Neural cell (in vitro differentiated cells): Measurements from ENCODE around the gene ECT2L. TPM values are rescaled to one million over a fixed set of nuclear protein-coding genes. Genes with fewer than 3 reads are reported as not detected.

ENCODE experiments used
- H2AFZ ChIP-seq: fragments of 200-600, 300-800 bp; sonication (generic), shearing (Covaris generic); 2 replicates; pipeline ENCODE4 v1.6.0; 2014; ENCODE audit warnings: low read depth, mild to moderate bottlenecking, antibody characterized with exemption, low read length, moderate library complexity
- H3F3A ChIP-seq: fragments of 200-600 bp; shearing (Covaris generic); 2 replicates; pipeline ENCODE4 v1.6.1; 2016; ENCODE audit warnings: mild to moderate bottlenecking, moderate library complexity, mixed read lengths, antibody characterized with exemption, low read length; ENCODE audit not compliant: insufficient read depth, poor library complexity, severe bottlenecking
- H3K27ac ChIP-seq: fragments of 200-600, 300-800 bp; sonication (generic), shearing (Covaris generic); 2 replicates; pipeline ENCODE4 v1.5.1; 2014; ENCODE audit warnings: mild to moderate bottlenecking, low read length, moderate library complexity
- H3K27me3 ChIP-seq: fragments of 300-800, 200-600 bp; sonication (generic), shearing (Covaris generic); 2 replicates; pipeline ENCODE4 v1.6.0; 2014; ENCODE audit warnings: mild to moderate bottlenecking, low read depth, low read length, moderate library complexity; ENCODE audit not compliant: insufficient read depth
- H3K36me3 ChIP-seq: fragments of 300-800, 200-600 bp; sonication (generic), shearing (Covaris generic); 2 replicates; pipeline ENCODE4 v1.5.1; 2014; ENCODE audit warnings: mild to moderate bottlenecking, antibody characterized with exemption, low read length, moderate library complexity; ENCODE audit not compliant: insufficient read depth
- H3K4me2 ChIP-seq: fragments of 300-800, 200-600 bp; sonication (generic), shearing (Covaris generic); 2 replicates; pipeline ENCODE4 v1.6.0; 2014; ENCODE audit warnings: mild to moderate bottlenecking, low read length
- H3K4me3 ChIP-seq: fragments of 300-800, 200-600 bp; sonication (generic), shearing (Covaris generic); 2 replicates; pipeline ENCODE4 v1.5.1; 2014; ENCODE audit warnings: mild to moderate bottlenecking, low read length, moderate library complexity
- H3K79me2 ChIP-seq: fragments of 200-600 bp; shearing (Covaris generic); replicated peaks from 2 replicates; pipeline ENCODE4 v1.6.0; 2014; ENCODE audit warnings: mild to moderate bottlenecking, low read length, moderate library complexity; ENCODE audit not compliant: insufficient read depth
- H3K9ac ChIP-seq: fragments of 300-800, 200-600 bp; sonication (generic), shearing (Covaris generic); 2 replicates; pipeline ENCODE4 v1.6.1; 2016; ENCODE audit warnings: mild to moderate bottlenecking, low read length, mixed read lengths
- H3K9me2 ChIP-seq: fragments of 200-600 bp; shearing (Covaris generic); 2 replicates; pipeline ENCODE4 v1.6.1; 2016; ENCODE audit warnings: mild to moderate bottlenecking, low read length, mixed read lengths; ENCODE audit not compliant: insufficient read depth
- H3K9me3 ChIP-seq: fragments of 200-600, 300-800 bp; sonication (generic), shearing (Covaris generic); 2 replicates; pipeline ENCODE4 v1.6.1; 2016; ENCODE audit warnings: mild to moderate bottlenecking, mixed run types, low read length, moderate library complexity, mixed read lengths
- H4K20me1 ChIP-seq: fragments of 200-600 bp; shearing (Covaris generic); 2 replicates; pipeline ENCODE4 v1.6.1; 2016; ENCODE audit warnings: mild to moderate bottlenecking, mixed run types; ENCODE audit not compliant: insufficient read depth
- EP300 ChIP-seq: fragments of 450-650 bp; conservative IDR thresholded peaks from 2 replicates; pipeline ENCODE4 v1.6.1; 2014; ENCODE audit warnings: antibody characterized with exemption, mild to moderate bottlenecking, moderate library complexity; ENCODE audit not compliant: poor library complexity, severe bottlenecking
- EZH2 ChIP-seq: fragments of 200-600, 300-800 bp; shearing (Covaris generic), sonication (generic); IDR thresholded peaks from 2 replicates; pipeline ENCODE4 v1.6.1; 2014; ENCODE audit warnings: antibody characterized with exemption, low read length, borderline replicate concordance, mild to moderate bottlenecking; ENCODE audit not compliant: insufficient read depth, poor library complexity, severe bottlenecking
- MXI1 ChIP-seq: fragments of 450-650 bp; conservative IDR thresholded peaks from 2 replicates; pipeline ENCODE4 v1.6.1; 2014; ENCODE audit warnings: antibody characterized with exemption, mild to moderate bottlenecking; ENCODE audit not compliant: poor library complexity, severe bottlenecking
- POLR2AphosphoS5 ChIP-seq: IDR thresholded peaks from 2 replicates; pipeline ENCODE4 v1.6.1; 2012
- RAD21 ChIP-seq: fragments of 450-650 bp; conservative IDR thresholded peaks from 2 replicates; pipeline ENCODE4 v1.6.1; 2014; ENCODE audit warnings: antibody characterized with exemption, mild to moderate bottlenecking, moderate library complexity
- SMC3 ChIP-seq: fragments of 450-650 bp; conservative IDR thresholded peaks from 2 replicates; pipeline ENCODE4 v1.6.1; 2014; ENCODE audit warnings: antibody characterized with exemption, mild to moderate bottlenecking, moderate library complexity; ENCODE audit not compliant: poor library complexity
- TAF1 ChIP-seq: IDR thresholded peaks from 2 replicates; pipeline ENCODE4 v1.6.1; 2012; ENCODE audit warnings: low read depth
- polyA plus RNA-seq: library from polyadenylated mRNA; depleted of rRNA; stranded (reverse); fragments of >200 nt; gene quantifications from 2 replicates; pipeline ENCODE4 v1.2.3, GENCODE V29; 2014
- TF ChIP-seq, protein P1 (sequence below): IDR thresholded peaks from 2 replicates; pipeline ENCODE4 v1.6.1; 2012; ENCODE audit warnings: borderline replicate concordance
- TF ChIP-seq, protein P2 (sequence below): fragments of 450-650 bp; IDR thresholded peaks from 2 replicates; pipeline ENCODE4 v1.5.1; 2014; ENCODE audit warnings: antibody characterized with exemption, mild to moderate bottlenecking, moderate library complexity; ENCODE audit not compliant: poor library complexity, severe bottlenecking

The ECT2L gene
- polyA plus RNA-seq, 1 donor from 2014 or later: not detected

DNA sequence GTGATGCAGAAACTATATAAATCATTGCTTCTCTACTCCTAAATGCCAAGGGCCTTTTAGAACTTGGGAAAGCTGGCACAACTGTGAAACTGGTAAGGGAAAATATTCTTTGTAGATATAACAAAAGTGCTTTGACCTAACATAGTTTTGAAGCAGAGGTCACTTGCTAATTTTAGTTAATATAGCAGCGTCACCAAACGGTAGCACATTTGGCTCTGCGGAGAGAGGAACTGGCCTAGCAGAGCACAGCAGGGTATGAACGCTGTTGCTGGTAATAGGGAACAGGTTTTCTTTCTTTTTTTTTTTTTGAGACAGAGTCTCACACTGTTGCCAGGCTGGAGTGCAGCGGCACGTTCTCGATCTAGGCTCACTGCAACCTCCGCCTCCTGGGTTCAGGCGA lies 67.4 kb downstream of the ECT2L start:
- Histone ChIP-seq H3K9me2 (no peaks in the 10 kb centered on the region), H3K9me3 (no peaks in the 10 kb centered on the region), H3K9ac (no peak overlapping the region), H3K4me2 (no peak overlapping the region), H3K4me3 (no peak overlapping the region), H2AFZ (no peak overlapping the region), H3F3A (no peaks in the 10 kb centered on the region), H3K36me3 (no peaks in the 10 kb centered on the region), H4K20me1 (no peaks in the 10 kb centered on the region), H3K27me3 (no peaks in the 10 kb centered on the region), H3K27ac (no peak overlapping the region), H3K79me2 (no peaks in the 10 kb centered on the region)
- no peak for TF ChIP-seq POLR2AphosphoS5
- TF ChIP-seq TAF1: no peak
- TF ChIP-seq, protein P1, sequence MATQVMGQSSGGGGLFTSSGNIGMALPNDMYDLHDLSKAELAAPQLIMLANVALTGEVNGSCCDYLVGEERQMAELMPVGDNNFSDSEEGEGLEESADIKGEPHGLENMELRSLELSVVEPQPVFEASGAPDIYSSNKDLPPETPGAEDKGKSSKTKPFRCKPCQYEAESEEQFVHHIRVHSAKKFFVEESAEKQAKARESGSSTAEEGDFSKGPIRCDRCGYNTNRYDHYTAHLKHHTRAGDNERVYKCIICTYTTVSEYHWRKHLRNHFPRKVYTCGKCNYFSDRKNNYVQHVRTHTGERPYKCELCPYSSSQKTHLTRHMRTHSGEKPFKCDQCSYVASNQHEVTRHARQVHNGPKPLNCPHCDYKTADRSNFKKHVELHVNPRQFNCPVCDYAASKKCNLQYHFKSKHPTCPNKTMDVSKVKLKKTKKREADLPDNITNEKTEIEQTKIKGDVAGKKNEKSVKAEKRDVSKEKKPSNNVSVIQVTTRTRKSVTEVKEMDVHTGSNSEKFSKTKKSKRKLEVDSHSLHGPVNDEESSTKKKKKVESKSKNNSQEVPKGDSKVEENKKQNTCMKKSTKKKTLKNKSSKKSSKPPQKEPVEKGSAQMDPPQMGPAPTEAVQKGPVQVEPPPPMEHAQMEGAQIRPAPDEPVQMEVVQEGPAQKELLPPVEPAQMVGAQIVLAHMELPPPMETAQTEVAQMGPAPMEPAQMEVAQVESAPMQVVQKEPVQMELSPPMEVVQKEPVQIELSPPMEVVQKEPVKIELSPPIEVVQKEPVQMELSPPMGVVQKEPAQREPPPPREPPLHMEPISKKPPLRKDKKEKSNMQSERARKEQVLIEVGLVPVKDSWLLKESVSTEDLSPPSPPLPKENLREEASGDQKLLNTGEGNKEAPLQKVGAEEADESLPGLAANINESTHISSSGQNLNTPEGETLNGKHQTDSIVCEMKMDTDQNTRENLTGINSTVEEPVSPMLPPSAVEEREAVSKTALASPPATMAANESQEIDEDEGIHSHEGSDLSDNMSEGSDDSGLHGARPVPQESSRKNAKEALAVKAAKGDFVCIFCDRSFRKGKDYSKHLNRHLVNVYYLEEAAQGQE: no peak
- TF ChIP-seq MXI1: no peak

DNA sequence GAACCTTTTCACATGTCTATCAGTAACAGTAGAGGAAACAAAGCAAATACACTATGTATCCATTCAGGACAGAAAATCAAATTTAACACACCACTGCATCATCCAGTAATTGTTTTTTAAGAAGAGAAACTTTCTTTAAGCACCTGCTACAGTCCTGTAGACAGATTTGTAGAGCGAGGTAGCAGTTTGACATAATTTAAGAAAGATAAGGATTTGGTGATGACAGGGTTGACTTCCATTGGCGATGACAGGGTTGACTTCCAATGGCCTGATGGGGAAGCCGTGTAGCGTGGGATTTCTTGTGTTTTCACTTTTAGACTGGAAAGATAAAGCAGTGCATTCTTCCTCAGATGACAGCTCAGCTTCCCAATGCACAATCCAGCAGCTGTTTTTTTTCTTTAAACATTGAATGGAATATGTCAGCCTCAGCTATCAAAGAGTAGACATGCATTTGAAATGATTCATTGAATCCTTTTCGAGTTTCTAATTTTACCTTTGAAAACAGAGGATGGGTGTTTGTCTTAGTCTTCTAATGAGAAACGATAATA lies 68.5 kb downstream of the ECT2L start:
- H3F3A ChIP-seq: no peaks in the 10 kb centered on the region
- no peak overlapping the region for H3K4me3 ChIP-seq
- no peaks in the 10 kb centered on the region for H3K9me2 ChIP-seq
- H3K4me2 ChIP-seq: no peak overlapping the region
- peak overlapping the region; percentile 4 for H3K27ac ChIP-seq
- H3K27me3 ChIP-seq: no peaks in the 10 kb centered on the region
- no peaks in the 10 kb centered on the region for H4K20me1 ChIP-seq
- H3K36me3 ChIP-seq: no peaks in the 10 kb centered on the region
- H3K79me2 ChIP-seq: no peaks in the 10 kb centered on the region
- H2AFZ ChIP-seq: no peak overlapping the region
- no peak overlapping the region for H3K9ac ChIP-seq
- H3K9me3 ChIP-seq: no peaks in the 10 kb centered on the region
- no peak for TF ChIP-seq SMC3
- no peak for TF ChIP-seq EZH2
- no peak for TF ChIP-seq MXI1
- TF ChIP-seq RAD21: no peak
- TF ChIP-seq EP300: peak; percentile 26
- TF ChIP-seq, protein P2, sequence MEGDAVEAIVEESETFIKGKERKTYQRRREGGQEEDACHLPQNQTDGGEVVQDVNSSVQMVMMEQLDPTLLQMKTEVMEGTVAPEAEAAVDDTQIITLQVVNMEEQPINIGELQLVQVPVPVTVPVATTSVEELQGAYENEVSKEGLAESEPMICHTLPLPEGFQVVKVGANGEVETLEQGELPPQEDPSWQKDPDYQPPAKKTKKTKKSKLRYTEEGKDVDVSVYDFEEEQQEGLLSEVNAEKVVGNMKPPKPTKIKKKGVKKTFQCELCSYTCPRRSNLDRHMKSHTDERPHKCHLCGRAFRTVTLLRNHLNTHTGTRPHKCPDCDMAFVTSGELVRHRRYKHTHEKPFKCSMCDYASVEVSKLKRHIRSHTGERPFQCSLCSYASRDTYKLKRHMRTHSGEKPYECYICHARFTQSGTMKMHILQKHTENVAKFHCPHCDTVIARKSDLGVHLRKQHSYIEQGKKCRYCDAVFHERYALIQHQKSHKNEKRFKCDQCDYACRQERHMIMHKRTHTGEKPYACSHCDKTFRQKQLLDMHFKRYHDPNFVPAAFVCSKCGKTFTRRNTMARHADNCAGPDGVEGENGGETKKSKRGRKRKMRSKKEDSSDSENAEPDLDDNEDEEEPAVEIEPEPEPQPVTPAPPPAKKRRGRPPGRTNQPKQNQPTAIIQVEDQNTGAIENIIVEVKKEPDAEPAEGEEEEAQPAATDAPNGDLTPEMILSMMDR: no peak
- TF ChIP-seq POLR2AphosphoS5: no peak
- TF ChIP-seq TAF1: no peak
- TF ChIP-seq, protein P1: peak; percentile 22
